HG03571 (cell line): ENCODE measurements around the gene CCDC154.
A peak's percentile ranks its signal among the peaks of the same experiment; 100 is the strongest.
"Not testable (repeated sequence)": the region's sequence is repeated elsewhere in the genome, so short reads cannot be mapped to it uniquely, and the experiment has no call there.

Experiments
- ATAC-seq: cut with Tn5 transposase; IDR thresholded peaks from one replicate; pipeline ENCODE4 v1.9.1; 2021; ENCODE audit not compliant: unreplicated experiment

CCDC154 gene

GRCh38 chr16:1443980-1444729 is at the start of gene CCDC154:
TSS of gene CCDC154 (minus strand) at chr16:1444556. CDS start at chr16:1444322, 234 bp downstream.
- no peak for ATAC-seq

GRCh38 chr16:1493746-1494094 is 49.4 kb upstream of the CCDC154 start:
- ATAC-seq = peak; percentile 5

- peak; percentile 61 for ATAC-seq
Measured at GRCh38 chr16:1492923-1493745, 48.8 kb upstream of the CCDC154 start, which contains the start of gene TELO2. TSS of gene TELO2 (plus strand) at chr16:1493360. CDS start at chr16:1494282, 922 bp downstream.

GRCh38 chr16:1492082-1492922 is 47.9 kb upstream of the CCDC154 start:
- no peak for ATAC-seq

- no peak for ATAC-seq
Measured at GRCh38 chr16:1491327-1491726, 47.0 kb upstream of the CCDC154 start.

- no peak for ATAC-seq
Measured at GRCh38 chr16:1489077-1489476, 44.7 kb upstream of the CCDC154 start.

- ATAC-seq = no peak
Measured at GRCh38 chr16:1488619-1489018, 44.3 kb upstream of the CCDC154 start, which contains the start of gene PTX4. TSS of gene PTX4 (minus strand) at chr16:1488944. CDS start at chr16:1488909, 35 bp downstream.

- ATAC-seq = no peak
Measured at GRCh38 chr16:1488054-1488601, 43.8 kb upstream of the CCDC154 start.

- no peak for ATAC-seq
Measured at GRCh38 chr16:1487395-1488053, 43.2 kb upstream of the CCDC154 start.

- ATAC-seq = no peak
Measured at GRCh38 chr16:1486551-1487390, 42.4 kb upstream of the CCDC154 start.

GRCh38 chr16:1485847-1486496 is 41.6 kb upstream of the CCDC154 start:
- ATAC-seq = no peak

- ATAC-seq = no peak
Measured at GRCh38 chr16:1481906-1482835, 37.8 kb upstream of the CCDC154 start.

- ATAC-seq = not testable (repeated sequence)
Measured at GRCh38 chr16:1478937-1479336, 34.6 kb upstream of the CCDC154 start.

GRCh38 chr16:1477033-1477432 is 32.7 kb upstream of the CCDC154 start:
- ATAC-seq = no peak

- no peak for ATAC-seq
Measured at GRCh38 chr16:1475552-1476114, 31.3 kb upstream of the CCDC154 start.

GRCh38 chr16:1474796-1475551 is 30.6 kb upstream of the CCDC154 start, which contains the start of gene CLCN7:
TSS of gene CLCN7 (minus strand) at chr16:1475028. CDS start at chr16:1474974, 54 bp downstream.
- ATAC-seq = peak; percentile 75
